ENCODE data around the gene BAHCC1. TPM values are rescaled to one million over a fixed set of nuclear protein-coding genes. Genes with fewer than 3 reads are reported as not detected.

The BAHCC1 gene
- total and polyA plus RNA-seq, 10 of the 15 experiments (the other 5 are each of a cell fraction or from before 2014, with no cell fraction given): 0.03 to 0.14 (median 0.11) TPM; not detected in 6

- no peak overlapping the region for H3K4me3 ChIP-seq
- ChIA-PET RAD21 (ENCODE audit: unreplicated experiment) (no interaction called here), SMC1A (ENCODE audit: uncharacterized antibody, unreplicated experiment) (interaction anchor here (1.0 kb wide), 1 partner anchor 111 kb away, joined by 3 read pairs; no protein-coding TSS in a partner anchor), POLR2A (no interaction called here), CTCF (no interaction called here)
- H3K27me3 ChIP-seq (replicated peaks in 1 of 2; ENCODE audit: control insufficient read depth in 2 of 2, insufficient read depth in 2 of 2, low read length in 1 of 2): no peaks in the 10 kb centered on the region
- no peaks in the 10 kb centered on the region for H3K79me2 ChIP-seq (ENCODE audit: control insufficient read depth, insufficient read depth, low read length)
- no peaks in the 10 kb centered on the region for H3K36me3 ChIP-seq (ENCODE audit: control insufficient read depth in 2 of 2, insufficient read depth in 2 of 2, low read length in 1 of 2)
- DNase-seq (ENCODE audit: low read depth, low spot score) (no peak), ATAC-seq (no peak), FAIRE-seq (no peak)
- H3K4me2 ChIP-seq (ENCODE audit: control insufficient read depth, insufficient read depth): no peak overlapping the region
- intact Hi-C loops (cut with micrococcal nuclease; ENCODE audit: unreplicated experiment): no loop called here
- H3K4me1 ChIP-seq (ENCODE audit: control insufficient read depth, insufficient read depth, low read length): no peaks in the 10 kb centered on the region
- in situ Hi-C loops (cut with MboI): no loop called here
- TF ChIP-seq CEBPZ (IDR thresholded peaks at IDR 0.05; ENCODE audit: low read depth, low read length) (no peak), RELA (IDR thresholded peaks at IDR 0.05; ENCODE audit: borderline replicate concordance, partially characterized antibody) (no peak), NR2C1 (IDR thresholded peaks at IDR 0.05) (no peak), E2F4 (IDR thresholded peaks at IDR 0.05; ENCODE audit: low read depth, low read length) (no peak), IKZF1 (conservative IDR thresholded peaks at IDR 0.05) (no peak), FOXM1 (IDR thresholded peaks at IDR 0.05; ENCODE audit: low read depth, low read length) (no peak), SMC3 (IDR thresholded peaks at IDR 0.05; ENCODE audit: borderline replicate concordance, low read length) (no peak), SP1 (IDR thresholded peaks at IDR 0.05; ENCODE audit: low read depth, low read length) (no peak), ZBED1 (IDR thresholded peaks at IDR 0.05; ENCODE audit: borderline replicate concordance) (no peak), TCF12 (IDR thresholded peaks at IDR 0.05; ENCODE audit: low read depth, low read length) (no peak), TBL1XR1 (IDR thresholded peaks at IDR 0.05; ENCODE audit: low read depth, low read length) (no peak), BHLHE40 (IDR thresholded peaks at IDR 0.05; ENCODE audit: borderline replicate concordance in 1 of 2, low read depth in 2 of 2, low read length in 1 of 2) (no peak), POLR2AphosphoS2 (IDR thresholded peaks at IDR 0.05; ENCODE audit: low read depth, low read length) (no peak), SMAD5 (IDR thresholded peaks at IDR 0.05; ENCODE audit: low read depth) (no peak), CHD4 (IDR thresholded peaks at IDR 0.05) (no peak), KAT2A (conservative IDR thresholded peaks at IDR 0.05; ENCODE audit: control insufficient read depth, low read depth, low read length) (no peak), IRF4 (IDR thresholded peaks at IDR 0.05; ENCODE audit: low read depth, low read length) (no peak), SIX5 (IDR thresholded peaks at IDR 0.05; ENCODE audit: low read depth, low read length, severe bottlenecking) (no peak), SREBF2 (IDR thresholded peaks at IDR 0.05; ENCODE audit: low read length) (no peak)
- H3K9me3 ChIP-seq (replicated peaks; ENCODE audit: control insufficient read depth, insufficient read depth, low read length): no peaks in the 10 kb centered on the region
- no peak overlapping the region for H2AFZ ChIP-seq (ENCODE audit: control insufficient read depth, low read depth, low read length)
- H3K9ac ChIP-seq (ENCODE audit: control insufficient read depth, insufficient read depth, low read length): no peak overlapping the region
- H4K20me1 ChIP-seq (ENCODE audit: control insufficient read depth, insufficient read depth): no peaks in the 10 kb centered on the region
- BruUV-seq (replicated peaks): no TSS peak
- 54% methylated on average over 24 of the region's 24 CpGs for WGBS (ENCODE audit: insufficient coverage, insufficient replicate concordance, low lambda C conversion rate, missing lambda C conversion rate)
- no peak overlapping the region for H3K27ac ChIP-seq (ENCODE audit: control insufficient read depth, insufficient read depth)
Measured at GRCh38 chr17:81373536-81374160, 21.6 kb upstream of the BAHCC1 start.
